MM.1S (cell line): Measurements from ENCODE around the gene RNF130.

ENCODE experiments used
- DNase-seq: peaks from one replicate; pipeline ENCODE4 v3.0.0-alpha.2; 2015
- H2AFZ ChIP-seq: fragments of 300-600 bp; sonication (generic); 2 replicates; pipeline ENCODE4 v1.6.0; 2016; ENCODE audit warnings: antibody characterized with exemption, low read length
- H3F3A ChIP-seq: fragments of 300-600 bp; sonication (generic); 2 replicates; pipeline ENCODE4 v1.6.1; 2016; ENCODE audit warnings: mild to moderate bottlenecking, antibody characterized with exemption, low read length, moderate library complexity, mixed read lengths; ENCODE audit not compliant: insufficient read depth
- H3K27ac ChIP-seq: fragments of 300-600 bp; sonication (generic); 2 replicates; pipeline ENCODE4 v1.5.1; 2016; ENCODE audit warnings: mild to moderate bottlenecking, low read length
- H3K27me3 ChIP-seq: fragments of 300-600 bp; sonication (generic); replicated peaks from 2 replicates; pipeline ENCODE4 v1.6.0; 2016; ENCODE audit warnings: low read length; ENCODE audit not compliant: insufficient read depth
- H3K36me3 ChIP-seq: fragments of 300-600 bp; sonication (generic); replicated peaks from 2 replicates; pipeline ENCODE4 v1.6.1; 2016; ENCODE audit warnings: mild to moderate bottlenecking, low read length, mixed read lengths; ENCODE audit not compliant: insufficient read depth
- H3K4me1 ChIP-seq: fragments of 300-600 bp; sonication (generic); 2 replicates; pipeline ENCODE4 v1.6.1; 2016; ENCODE audit warnings: low read length, mixed read lengths
- H3K4me2 ChIP-seq: fragments of 300-600 bp; sonication (generic); 2 replicates; pipeline ENCODE4 v1.6.0; 2016; ENCODE audit warnings: low read depth, low read length
- H3K4me3 ChIP-seq: fragments of 300-600 bp; sonication (generic); 2 replicates; pipeline ENCODE4 v1.5.1; 2016; ENCODE audit warnings: low read length, mixed read lengths
- H3K79me2 ChIP-seq: fragments of 300-600 bp; sonication (generic); 2 replicates; pipeline ENCODE4 v1.6.1; 2016; ENCODE audit warnings: mixed run types, low read length, mixed read lengths
- H3K9ac ChIP-seq: fragments of 300-600 bp; sonication (generic); 2 replicates; pipeline ENCODE4 v1.6.1; 2016; ENCODE audit warnings: low read length, mixed read lengths
- H3K9me2 ChIP-seq: fragments of 300-600 bp; sonication (generic); replicated peaks from 2 replicates; pipeline ENCODE4 v1.6.1; 2016; ENCODE audit warnings: mild to moderate bottlenecking, low read length, mixed read lengths; ENCODE audit not compliant: insufficient read depth
- H3K9me3 ChIP-seq: fragments of 300-600 bp; sonication (generic); replicated peaks from 2 replicates; pipeline ENCODE4 v1.6.1; 2016; ENCODE audit warnings: mild to moderate bottlenecking, low read length, mixed read lengths; ENCODE audit not compliant: insufficient read depth
- H4K20me1 ChIP-seq: fragments of 300-600 bp; sonication (generic); 2 replicates; pipeline ENCODE4 v1.6.1; 2016; ENCODE audit warnings: mild to moderate bottlenecking, low read length, moderate library complexity, mixed read lengths; ENCODE audit not compliant: insufficient read depth
- EZH2 ChIP-seq: fragments of 300-600 bp; sonication (generic); optimal IDR thresholded peaks from 2 replicates; pipeline ENCODE3; 2017; ENCODE audit warnings: low read depth, mild to moderate bottlenecking, antibody characterized with exemption, low read length, mixed read lengths
- EZH2phosphoT487 ChIP-seq: fragments of 300-600 bp; sonication (generic); IDR thresholded peaks from 2 replicates; pipeline ENCODE4 v1.6.1; 2018; ENCODE audit warnings: antibody characterized with exemption, low read length
- TF ChIP-seq, protein P1 (sequence below): fragments of 300-600 bp; sonication (generic); IDR thresholded peaks from 2 replicates; pipeline ENCODE4 v1.5.1; 2016; ENCODE audit warnings: antibody characterized with exemption, low read length, mixed read lengths

RNF130 gene

DNA sequence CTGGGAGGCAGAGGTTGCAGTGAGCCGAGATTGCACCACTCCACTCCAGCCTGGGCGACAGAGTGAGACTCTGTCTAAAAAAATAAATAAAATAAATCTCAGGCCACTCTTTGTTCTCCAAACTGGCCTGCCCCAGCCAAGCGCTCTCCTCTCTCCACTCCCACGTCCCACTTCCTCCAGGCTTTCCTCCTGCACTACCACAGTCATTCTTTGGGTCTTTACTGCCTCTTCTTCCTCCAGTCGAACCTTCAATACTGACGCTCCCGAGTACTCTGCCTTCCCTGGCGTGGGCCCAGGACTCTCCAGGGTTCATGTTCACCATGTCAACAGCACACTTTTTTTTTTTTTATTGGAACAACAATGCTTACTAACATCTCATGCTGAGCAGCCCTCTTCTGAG is 23.9 kb downstream of the RNF130 start:
- Histone ChIP-seq H3K36me3 (no peaks in the 10 kb centered on the region), H3K9ac (no peak overlapping the region)

GRCh38 chr5:180046656-180047055 is 24.9 kb downstream of the RNF130 start:
- 0 out of 2 replicates have a peak, but pooled peaks cover 5% of the 10 kb centered on the region for H3K27me3 ChIP-seq
- no peaks in the 10 kb centered on the region for H3K4me1 ChIP-seq
- no peak overlapping the region for H3K27ac ChIP-seq
- no peaks in the 10 kb centered on the region for H3K36me3 ChIP-seq
- no peak overlapping the region for H2AFZ ChIP-seq
- no peaks in the 10 kb centered on the region for H3K9me3 ChIP-seq
- no peak for DNase-seq
- no peaks in the 10 kb centered on the region for H3K9me2 ChIP-seq
- TF ChIP-seq EZH2 (no peak), EZH2phosphoT487 (no peak)
- TF ChIP-seq, protein P1, sequence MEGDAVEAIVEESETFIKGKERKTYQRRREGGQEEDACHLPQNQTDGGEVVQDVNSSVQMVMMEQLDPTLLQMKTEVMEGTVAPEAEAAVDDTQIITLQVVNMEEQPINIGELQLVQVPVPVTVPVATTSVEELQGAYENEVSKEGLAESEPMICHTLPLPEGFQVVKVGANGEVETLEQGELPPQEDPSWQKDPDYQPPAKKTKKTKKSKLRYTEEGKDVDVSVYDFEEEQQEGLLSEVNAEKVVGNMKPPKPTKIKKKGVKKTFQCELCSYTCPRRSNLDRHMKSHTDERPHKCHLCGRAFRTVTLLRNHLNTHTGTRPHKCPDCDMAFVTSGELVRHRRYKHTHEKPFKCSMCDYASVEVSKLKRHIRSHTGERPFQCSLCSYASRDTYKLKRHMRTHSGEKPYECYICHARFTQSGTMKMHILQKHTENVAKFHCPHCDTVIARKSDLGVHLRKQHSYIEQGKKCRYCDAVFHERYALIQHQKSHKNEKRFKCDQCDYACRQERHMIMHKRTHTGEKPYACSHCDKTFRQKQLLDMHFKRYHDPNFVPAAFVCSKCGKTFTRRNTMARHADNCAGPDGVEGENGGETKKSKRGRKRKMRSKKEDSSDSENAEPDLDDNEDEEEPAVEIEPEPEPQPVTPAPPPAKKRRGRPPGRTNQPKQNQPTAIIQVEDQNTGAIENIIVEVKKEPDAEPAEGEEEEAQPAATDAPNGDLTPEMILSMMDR, result no peak
- H3K4me3 ChIP-seq, result no peak overlapping the region
- H3K79me2 ChIP-seq, result no peaks in the 10 kb centered on the region
- no peak overlapping the region for H3K4me2 ChIP-seq
- no peaks in the 10 kb centered on the region for H4K20me1 ChIP-seq
- H3F3A ChIP-seq, result no peaks in the 10 kb centered on the region
- H3K9ac ChIP-seq, result no peak overlapping the region

More for the DNA sequence above, 23.9 kb downstream of the RNF130 start:
- no peaks in the 10 kb centered on the region for H3K9me2 ChIP-seq
- DNase-seq, result no peak
- no peaks in the 10 kb centered on the region for H4K20me1 ChIP-seq
- TF ChIP-seq, protein P1, result no peak
- TF ChIP-seq EZH2phosphoT487 (no peak), EZH2 (no peak)
- H3K4me2 ChIP-seq, result no peak overlapping the region
- H3F3A ChIP-seq, result no peaks in the 10 kb centered on the region
- H3K27me3 ChIP-seq, result 0 out of 2 replicates have a peak, but pooled peaks cover 5% of the 10 kb centered on the region
- H3K4me1 ChIP-seq, result no peaks in the 10 kb centered on the region
- no peaks in the 10 kb centered on the region for H3K79me2 ChIP-seq
- H3K27ac ChIP-seq, result no peak overlapping the region
- no peak overlapping the region for H2AFZ ChIP-seq
- H3K4me3 ChIP-seq, result no peak overlapping the region
- no peaks in the 10 kb centered on the region for H3K9me3 ChIP-seq

GRCh38 chr5:180045889-180046499 is 25.6 kb downstream of the RNF130 start:
- H3K27me3 ChIP-seq, result 0 out of 2 replicates have a peak, but pooled peaks cover 5% of the 10 kb centered on the region
- TF ChIP-seq EZH2, result no peak
- TF ChIP-seq, protein P1, result no peak
- TF ChIP-seq EZH2phosphoT487, result no peak
- no peaks in the 10 kb centered on the region for H3K36me3 ChIP-seq
- no peak overlapping the region for H3K4me2 ChIP-seq
- H3F3A ChIP-seq, result no peaks in the 10 kb centered on the region
- no peak overlapping the region for H2AFZ ChIP-seq
- no peaks in the 10 kb centered on the region for H3K4me1 ChIP-seq
- H3K9me3 ChIP-seq, result no peaks in the 10 kb centered on the region
- H3K4me3 ChIP-seq, result no peak overlapping the region
- H3K27ac ChIP-seq, result no peak overlapping the region
- no peaks in the 10 kb centered on the region for H4K20me1 ChIP-seq
- no peaks in the 10 kb centered on the region for H3K9me2 ChIP-seq
- H3K79me2 ChIP-seq, result no peaks in the 10 kb centered on the region
- no peak for DNase-seq
- H3K9ac ChIP-seq, result no peak overlapping the region
